ENCODE data around the gene ANKRD42. TPM values are rescaled to one million over a fixed set of nuclear protein-coding genes. Genes with fewer than 3 reads are reported as not detected.

The ANKRD42 gene
- total RNA-seq, 1 donor from 2014 or later: 10.4 TPM

- TF ChIP-seq, protein P1, sequence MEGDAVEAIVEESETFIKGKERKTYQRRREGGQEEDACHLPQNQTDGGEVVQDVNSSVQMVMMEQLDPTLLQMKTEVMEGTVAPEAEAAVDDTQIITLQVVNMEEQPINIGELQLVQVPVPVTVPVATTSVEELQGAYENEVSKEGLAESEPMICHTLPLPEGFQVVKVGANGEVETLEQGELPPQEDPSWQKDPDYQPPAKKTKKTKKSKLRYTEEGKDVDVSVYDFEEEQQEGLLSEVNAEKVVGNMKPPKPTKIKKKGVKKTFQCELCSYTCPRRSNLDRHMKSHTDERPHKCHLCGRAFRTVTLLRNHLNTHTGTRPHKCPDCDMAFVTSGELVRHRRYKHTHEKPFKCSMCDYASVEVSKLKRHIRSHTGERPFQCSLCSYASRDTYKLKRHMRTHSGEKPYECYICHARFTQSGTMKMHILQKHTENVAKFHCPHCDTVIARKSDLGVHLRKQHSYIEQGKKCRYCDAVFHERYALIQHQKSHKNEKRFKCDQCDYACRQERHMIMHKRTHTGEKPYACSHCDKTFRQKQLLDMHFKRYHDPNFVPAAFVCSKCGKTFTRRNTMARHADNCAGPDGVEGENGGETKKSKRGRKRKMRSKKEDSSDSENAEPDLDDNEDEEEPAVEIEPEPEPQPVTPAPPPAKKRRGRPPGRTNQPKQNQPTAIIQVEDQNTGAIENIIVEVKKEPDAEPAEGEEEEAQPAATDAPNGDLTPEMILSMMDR (IDR thresholded peaks at IDR 0.05): peak; percentile 85
- Mint-ChIP-seq H3K27ac (ENCODE audit: unreplicated experiment) (no peak overlapping the region), H3K4me1 (ENCODE audit: low read depth) (peaks cover 3% of the 10 kb centered on the region), H3K4me3 (ENCODE audit: unreplicated experiment) (peak overlapping the region; percentile 44), H3K9me3 (ENCODE audit: low read depth) (no peaks in the 10 kb centered on the region), H3K27me3 (ENCODE audit: low read depth) (peaks cover 12% of the 10 kb centered on the region), H3K36me3 (ENCODE audit: low read depth) (no peaks in the 10 kb centered on the region)
- DNase-seq (ENCODE audit: low spot score): no peak
Observed at GRCh38 chr11:83292709-83293456, 99.4 kb downstream of the ANKRD42 start.

DNA sequence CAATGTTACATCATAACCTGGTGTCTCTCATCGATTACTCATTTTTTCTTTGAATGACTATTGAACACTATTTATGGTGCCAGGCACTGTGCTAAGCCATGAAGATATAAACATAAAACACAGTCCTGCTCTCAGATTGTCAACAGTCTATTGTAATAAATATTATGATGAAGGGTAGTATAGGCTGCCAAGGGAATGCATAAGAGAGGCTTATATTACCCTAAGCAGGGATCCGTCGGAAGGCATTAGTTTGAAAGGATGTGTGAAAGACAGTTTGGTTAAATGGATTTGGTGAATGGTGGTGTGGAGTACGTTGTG, 99.9 kb downstream of the ANKRD42 start:
- peaks cover 3% of the 10 kb centered on the region for H3K4me1 Mint-ChIP-seq (ENCODE audit: low read depth)
- peaks cover 12% of the 10 kb centered on the region for H3K27me3 Mint-ChIP-seq (ENCODE audit: low read depth)
- H3K9me3 Mint-ChIP-seq (ENCODE audit: low read depth): no peaks in the 10 kb centered on the region
- TF ChIP-seq, protein P1 (IDR thresholded peaks at IDR 0.05): no peak
- H3K36me3 Mint-ChIP-seq (ENCODE audit: low read depth): no peaks in the 10 kb centered on the region
- DNase-seq (ENCODE audit: low spot score): no peak
- no peak overlapping the region for H3K4me3 Mint-ChIP-seq (ENCODE audit: unreplicated experiment)
- no peak overlapping the region for H3K27ac Mint-ChIP-seq (ENCODE audit: unreplicated experiment)

GRCh38 chr11:83294208-83294607, 100.7 kb downstream of the ANKRD42 start:
- TF ChIP-seq, protein P1 (IDR thresholded peaks at IDR 0.05): no peak
- no peaks in the 10 kb centered on the region for H3K36me3 Mint-ChIP-seq (ENCODE audit: low read depth)
- no peaks in the 10 kb centered on the region for H3K9me3 Mint-ChIP-seq (ENCODE audit: low read depth)
- no peak overlapping the region for H3K27ac Mint-ChIP-seq (ENCODE audit: unreplicated experiment)
- H3K27me3 Mint-ChIP-seq (ENCODE audit: low read depth): peaks cover 16% of the 10 kb centered on the region
- no peak overlapping the region for H3K4me3 Mint-ChIP-seq (ENCODE audit: unreplicated experiment)
- no peak for DNase-seq (ENCODE audit: low spot score)
- peaks cover 3% of the 10 kb centered on the region for H3K4me1 Mint-ChIP-seq (ENCODE audit: low read depth)

Other genes with a start within 250 kb of the ANKRD42 start
- gene RAB30, start 121.8 kb upstream of the ANKRD42 start, total RNA-seq: 52.6 to 55.2 TPM (median 54.0 TPM) in 3 replicates
- gene PCF11, start 36.6 kb upstream of the ANKRD42 start, total RNA-seq: 36.4 to 42.4 TPM (median 39.7 TPM) in 3 replicates
- 37.7 to 55.3 TPM (median 38.7 TPM) in 3 replicates for gene CCDC90B, start 92.7 kb downstream of the ANKRD42 start, total RNA-seq

All from chondrocyte (in vitro differentiated cells).